MCF 10A (cell line): ENCODE data around the gene GLB1L2. TPM values are rescaled to one million over a fixed set of nuclear protein-coding genes. Genes with fewer than 3 reads are reported as not detected.

Experiments
- BruUV-seq: library from RNA; stranded (reverse); fragments of 400-500 nt; replicated peaks from 2 replicates; lab custom pipeline; 2021; lab: Mats Ljungman, UMichigan
- CTCF ChIA-PET: fragments of 300-600 bp; sonication (Branson Sonifier 250); formaldehyde crosslinking; extraction: SDS; loops from one replicate; lab custom pipeline; 2021; ENCODE audit warnings: antibody characterized with exemption, inconsistent platforms; lab: Yijun Ruan, JAX
- POLR2A ChIA-PET: fragments of 300-600, 350-650 bp; sonication (Branson Sonifier 250); formaldehyde crosslinking; extraction: SDS; loops from one replicate; lab custom pipeline; 2020; ENCODE audit warnings: antibody characterized with exemption, inconsistent platforms; lab: Yijun Ruan, JAX
- DNase-seq: peaks from one replicate; pipeline ENCODE4 v3.0.0-alpha.2; 2018; ENCODE audit not compliant: unreplicated experiment
- H3K27ac Mint-ChIP-seq: one replicate; pipeline ENCODE4 v1.8.0; 2022; ENCODE audit warnings: mild to moderate bottlenecking, low read depth, mixed read lengths; ENCODE audit not compliant: unreplicated experiment
- H3K27me3 Mint-ChIP-seq: one replicate; pipeline ENCODE4 v1.8.0; 2022; ENCODE audit warnings: mixed read lengths; ENCODE audit not compliant: insufficient read depth, unreplicated experiment
- H3K36me3 Mint-ChIP-seq: one replicate; pipeline ENCODE4 v1.8.0; 2022; ENCODE audit warnings: mild to moderate bottlenecking, moderate library complexity, mixed read lengths; ENCODE audit not compliant: insufficient read depth, unreplicated experiment
- H3K4me1 Mint-ChIP-seq: one replicate; pipeline ENCODE4 v1.8.0; 2022; ENCODE audit warnings: mixed read lengths; ENCODE audit not compliant: insufficient read depth, unreplicated experiment
- H3K4me3 Mint-ChIP-seq: one replicate; pipeline ENCODE4 v1.8.0; 2022; ENCODE audit warnings: mild to moderate bottlenecking, moderate library complexity, mixed read lengths; ENCODE audit not compliant: unreplicated experiment
- H3K9me3 Mint-ChIP-seq: one replicate; pipeline ENCODE4 v1.8.0; 2022; ENCODE audit warnings: mixed read lengths; ENCODE audit not compliant: unreplicated experiment
- intact Hi-C: fragments of 100-400 bp; cut with micrococcal nuclease; formaldehyde crosslinking; loops from 2 replicates; pipeline ENCODE4 v1.14.1; 2022
- total RNA-seq: library from RNA; stranded (reverse); gene quantifications from 2 replicates; pipeline ENCODE4 v1.2.3, GENCODE V29; 2022
- TF ChIP-seq, protein P1 (sequence below): fragments of 200-600 bp; IDR thresholded peaks from one replicate; pipeline ENCODE4 v1.8.0; 2022; ENCODE audit warnings: antibody characterized with exemption, mild to moderate bottlenecking; ENCODE audit not compliant: unreplicated experiment

The GLB1L2 gene
- total RNA-seq, 1 experiment from 2014 or later: 17.0 TPM

DNA sequence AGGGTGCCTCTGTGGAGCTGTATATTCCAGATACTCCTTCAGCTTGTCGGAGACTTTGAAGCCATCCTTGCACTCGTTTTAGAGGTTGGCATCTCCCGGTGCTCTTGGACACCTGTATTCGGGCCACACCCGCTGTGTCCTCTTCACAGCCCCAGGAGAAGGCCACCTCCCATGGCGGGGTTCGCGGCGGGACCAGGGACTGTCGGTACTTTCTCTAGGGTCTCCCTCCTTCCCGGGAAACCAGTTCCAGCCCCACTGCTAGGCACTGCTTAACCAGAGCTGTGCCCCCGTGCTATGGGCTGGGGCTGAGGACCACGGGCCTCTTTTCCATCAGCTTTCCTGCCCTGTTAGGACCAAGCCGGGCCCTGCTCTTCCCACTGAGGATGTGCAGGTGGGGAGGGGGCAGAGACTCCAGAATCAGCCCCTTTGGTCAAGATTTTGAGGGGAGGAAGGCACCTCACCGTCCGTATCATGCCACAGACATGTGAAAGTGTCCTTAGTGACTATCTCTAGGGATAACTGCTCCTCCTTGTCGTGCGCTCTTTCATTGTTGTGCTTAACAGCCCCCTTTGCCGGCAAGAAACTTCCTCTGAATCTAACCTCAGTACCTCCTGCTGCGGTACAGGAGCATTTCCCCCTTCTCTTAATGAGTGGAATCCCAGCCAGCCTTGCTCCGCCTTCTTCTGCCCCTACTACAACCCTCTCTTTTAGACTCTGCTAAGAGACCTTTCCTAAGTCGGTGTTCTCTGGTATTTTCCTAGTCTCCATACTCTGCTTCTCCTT lies 81.4 kb downstream of the GLB1L2 start:
- H3K27ac Mint-ChIP-seq: no peak overlapping the region
- H3K9me3 Mint-ChIP-seq: no peaks in the 10 kb centered on the region
- peaks cover 56% of the 10 kb centered on the region for H3K27me3 Mint-ChIP-seq
- TF ChIP-seq, protein P1, sequence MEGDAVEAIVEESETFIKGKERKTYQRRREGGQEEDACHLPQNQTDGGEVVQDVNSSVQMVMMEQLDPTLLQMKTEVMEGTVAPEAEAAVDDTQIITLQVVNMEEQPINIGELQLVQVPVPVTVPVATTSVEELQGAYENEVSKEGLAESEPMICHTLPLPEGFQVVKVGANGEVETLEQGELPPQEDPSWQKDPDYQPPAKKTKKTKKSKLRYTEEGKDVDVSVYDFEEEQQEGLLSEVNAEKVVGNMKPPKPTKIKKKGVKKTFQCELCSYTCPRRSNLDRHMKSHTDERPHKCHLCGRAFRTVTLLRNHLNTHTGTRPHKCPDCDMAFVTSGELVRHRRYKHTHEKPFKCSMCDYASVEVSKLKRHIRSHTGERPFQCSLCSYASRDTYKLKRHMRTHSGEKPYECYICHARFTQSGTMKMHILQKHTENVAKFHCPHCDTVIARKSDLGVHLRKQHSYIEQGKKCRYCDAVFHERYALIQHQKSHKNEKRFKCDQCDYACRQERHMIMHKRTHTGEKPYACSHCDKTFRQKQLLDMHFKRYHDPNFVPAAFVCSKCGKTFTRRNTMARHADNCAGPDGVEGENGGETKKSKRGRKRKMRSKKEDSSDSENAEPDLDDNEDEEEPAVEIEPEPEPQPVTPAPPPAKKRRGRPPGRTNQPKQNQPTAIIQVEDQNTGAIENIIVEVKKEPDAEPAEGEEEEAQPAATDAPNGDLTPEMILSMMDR: no peak
- no peaks in the 10 kb centered on the region for H3K36me3 Mint-ChIP-seq
- H3K4me1 Mint-ChIP-seq: peaks cover 5% of the 10 kb centered on the region
- ChIA-PET POLR2A (no interaction called here), CTCF (interaction anchor here (0.6 kb wide), 1 partner anchor 220 kb away, joined by 3 read pairs; no protein-coding TSS in a partner anchor)
- DNase-seq: no peak
- intact Hi-C loops: no loop called here
- no TSS peak for BruUV-seq
- H3K4me3 Mint-ChIP-seq: peak overlapping the region; percentile 8

DNA sequence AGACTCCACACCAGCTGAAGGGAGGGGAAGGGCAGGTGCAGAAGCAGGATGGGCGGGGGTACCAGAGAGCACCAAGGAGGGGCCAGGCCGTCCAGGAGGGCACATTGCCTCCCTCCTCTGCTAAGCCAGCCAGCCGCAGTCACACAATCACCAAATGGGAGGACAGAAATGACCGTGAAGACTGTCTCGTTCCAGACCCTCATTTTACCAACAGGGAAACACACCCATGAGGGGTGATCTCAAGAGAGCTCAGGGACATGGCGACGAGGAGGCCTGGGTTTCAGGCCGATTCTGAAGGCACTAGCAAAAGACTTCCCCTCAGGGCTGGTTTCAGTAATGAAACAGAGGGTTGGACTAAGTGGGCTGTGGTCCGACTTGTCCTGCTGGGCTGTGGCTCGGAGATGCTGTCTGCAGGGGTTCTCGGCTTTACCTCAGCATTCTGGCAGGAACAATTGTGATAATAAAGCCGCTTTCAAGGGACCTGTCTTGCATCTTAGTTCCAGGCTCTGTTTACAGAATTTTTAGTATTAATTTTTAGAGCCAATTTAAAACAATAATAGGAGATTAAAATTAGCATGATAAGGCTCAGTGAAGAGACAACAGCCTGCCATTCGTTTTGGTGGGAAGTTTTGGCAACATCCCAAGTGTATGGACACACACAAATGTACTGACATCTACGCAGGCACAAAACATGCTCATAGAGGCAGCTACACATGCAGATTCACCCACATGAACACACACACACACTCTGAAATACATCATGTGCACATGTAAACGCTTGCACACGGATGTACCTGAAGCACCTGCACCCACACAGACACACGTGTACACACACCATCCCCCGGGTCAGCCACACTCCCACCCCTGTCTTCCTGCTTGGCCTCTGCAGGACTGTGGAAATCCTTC lies 82.3 kb downstream of the GLB1L2 start:
- no TSS peak for BruUV-seq
- no peaks in the 10 kb centered on the region for H3K9me3 Mint-ChIP-seq
- H3K4me3 Mint-ChIP-seq: peak overlapping the region; percentile 8
- TF ChIP-seq, protein P1: no peak
- ChIA-PET POLR2A (no interaction called here), CTCF (no interaction called here)
- no peaks in the 10 kb centered on the region for H3K36me3 Mint-ChIP-seq
- H3K27ac Mint-ChIP-seq: no peak overlapping the region
- H3K4me1 Mint-ChIP-seq: peaks cover 5% of the 10 kb centered on the region
- intact Hi-C loops: no loop called here
- H3K27me3 Mint-ChIP-seq: peaks cover 56% of the 10 kb centered on the region
- DNase-seq: no peak

DNA sequence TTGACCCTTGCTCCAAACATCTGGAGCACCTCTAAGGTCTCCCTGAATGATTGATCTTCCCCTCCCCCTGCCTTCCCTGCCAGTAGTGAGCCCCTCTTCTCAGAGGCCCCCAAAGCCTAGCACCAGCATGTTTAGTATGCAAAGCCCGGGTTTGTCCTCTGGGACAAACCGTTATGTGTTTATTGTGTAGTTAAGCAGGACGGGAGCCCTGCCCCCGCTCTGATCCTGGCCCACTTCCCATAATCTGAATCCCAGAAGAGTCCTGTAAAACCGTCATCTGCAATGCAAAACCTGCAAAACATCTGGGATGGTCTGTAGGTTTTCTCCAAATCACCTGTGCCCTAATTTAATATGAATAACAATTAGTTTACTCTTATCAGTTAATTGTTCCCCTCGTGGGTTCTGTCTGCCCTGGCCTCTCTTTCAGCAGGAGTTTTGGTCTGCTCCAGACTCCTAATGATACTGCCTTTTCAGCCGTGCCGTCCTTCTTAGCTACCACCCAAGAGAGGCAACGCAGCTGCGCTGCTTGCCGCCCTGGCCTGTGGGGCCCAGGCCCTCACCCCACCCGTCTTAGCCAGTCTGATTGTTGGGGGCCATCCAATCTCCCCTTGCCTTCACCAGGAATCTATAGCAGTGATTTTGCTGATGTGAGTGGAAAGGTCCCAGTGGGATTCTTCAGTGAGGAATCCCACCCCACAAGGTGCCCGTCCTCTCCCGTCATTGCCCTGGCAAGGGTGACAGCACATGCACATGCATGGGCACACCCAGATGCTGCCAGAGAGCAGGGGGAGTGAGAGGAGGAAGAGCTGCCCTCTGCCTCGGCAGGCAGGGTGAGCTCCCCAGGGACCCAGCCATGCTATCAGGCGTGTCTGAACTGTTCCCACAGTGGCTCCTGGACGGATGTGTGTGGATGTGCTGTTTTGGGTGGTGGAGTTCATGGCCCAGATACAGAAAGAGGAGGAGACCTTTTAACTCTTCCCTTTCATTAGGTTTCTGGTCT lies 83.3 kb downstream of the GLB1L2 start:
- DNase-seq: no peak
- Mint-ChIP-seq H3K27me3 (peaks cover 47% of the 10 kb centered on the region), H3K27ac (no peak overlapping the region), H3K9me3 (no peaks in the 10 kb centered on the region), H3K4me1 (no peaks in the 10 kb centered on the region), H3K36me3 (no peaks in the 10 kb centered on the region), H3K4me3 (no peak overlapping the region)
- ChIA-PET POLR2A (no interaction called here), CTCF (interaction anchor here (0.6 to 1.1 kb wide), 2 partner anchors 91 to 659 kb away, joined by 3 read pairs; no protein-coding TSS in a partner anchor)
- intact Hi-C loops: no loop called here
- TF ChIP-seq, protein P1: no peak
- no TSS peak for BruUV-seq
